Measurements from ENCODE around the gene HOXA5.

HOXA5 gene

DNA sequence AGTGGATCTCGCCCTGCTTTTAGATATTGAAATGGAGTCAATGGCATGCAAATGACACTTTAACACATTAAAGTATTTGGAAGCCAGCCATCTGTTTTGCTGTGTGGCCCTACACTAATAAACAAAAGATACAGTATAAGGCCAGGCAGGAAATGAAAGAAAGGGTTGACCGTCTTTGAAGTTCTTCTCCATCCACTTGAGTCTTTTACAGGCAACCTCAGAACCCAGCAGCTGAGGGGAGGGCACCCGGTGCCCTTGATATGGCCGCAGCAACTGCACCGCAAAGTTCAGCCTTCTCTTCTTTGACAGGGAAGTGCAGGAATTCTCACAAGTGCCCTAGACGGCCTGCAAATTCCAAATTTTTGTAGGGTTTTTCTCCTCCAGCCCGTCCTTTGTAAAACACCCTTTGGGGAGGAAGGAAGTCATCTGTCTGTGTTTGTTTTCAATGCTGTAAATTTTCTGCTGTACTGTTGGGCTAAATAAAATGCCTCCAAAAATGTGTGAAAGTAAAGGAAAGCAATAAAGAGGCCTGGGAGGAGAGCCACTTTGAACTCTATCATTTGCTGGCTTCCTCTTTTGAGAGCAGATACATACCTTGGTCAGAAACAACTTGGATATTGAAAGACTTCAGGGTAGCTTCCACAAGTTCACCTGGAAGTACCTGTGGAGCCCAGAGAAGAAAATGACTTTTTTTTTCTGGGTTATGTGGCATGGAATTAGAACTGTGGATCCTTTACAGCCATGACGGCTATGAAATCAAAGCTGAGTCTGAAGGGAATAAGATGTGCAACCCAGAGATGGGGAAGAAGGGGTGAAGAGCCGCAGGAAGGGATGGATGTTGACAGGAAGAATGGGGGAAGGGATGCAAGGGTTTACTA, 51.3 kb downstream of the HOXA5 start:
- H3K4me3 ChIP-seq (ENCODE audit: low read depth, low read length), result peak overlapping the region; percentile 26; the same call in 1 of the 2 replicates
- H3K9me3 ChIP-seq (ENCODE audit: control insufficient read depth, insufficient read depth, low read depth, low read length), result no peaks in the 10 kb centered on the region
- H3K27ac ChIP-seq (ENCODE audit: low read depth, low read length), result peak overlapping the region; percentile 36; the same call in 1 of the 2 replicates
- H3K36me3 ChIP-seq (ENCODE audit: control insufficient read depth, insufficient read depth, low read length), result no peaks in the 10 kb centered on the region
- H3K27me3 ChIP-seq (ENCODE audit: control insufficient read depth, insufficient read depth, low read length), result peaks cover 99% of the 10 kb centered on the region
- peaks cover 51% of the 10 kb centered on the region for H3K4me1 ChIP-seq (ENCODE audit: control insufficient read depth, insufficient read depth, low read length)
- peak overlapping the region; percentile 18 for H3K9ac ChIP-seq (ENCODE audit: low read length)

- H3K36me3 ChIP-seq (ENCODE audit: control insufficient read depth, insufficient read depth, low read length), result no peaks in the 10 kb centered on the region
- H3K9ac ChIP-seq (ENCODE audit: low read length), result peak overlapping the region; percentile 6
- H3K27me3 ChIP-seq (ENCODE audit: control insufficient read depth, insufficient read depth, low read length), result peaks cover 88% of the 10 kb centered on the region
- no peaks in the 10 kb centered on the region for H3K9me3 ChIP-seq (ENCODE audit: control insufficient read depth, insufficient read depth, low read depth, low read length)
- H3K4me3 ChIP-seq (ENCODE audit: low read depth, low read length), result peak overlapping the region; percentile 16; the same call in 1 of the 2 replicates
- peaks cover 48% of the 10 kb centered on the region for H3K4me1 ChIP-seq (ENCODE audit: control insufficient read depth, insufficient read depth, low read length)
- peak overlapping the region; percentile 3; the same call in 1 of the 2 replicates for H3K27ac ChIP-seq (ENCODE audit: low read depth, low read length)
Measured at GRCh38 chr7:27091105-27091504, 52.4 kb downstream of the HOXA5 start.
